H1 (cell line): Measurements from ENCODE around the gene ATG16L2. TPM values are rescaled to one million over a fixed set of nuclear protein-coding genes. Genes with fewer than 3 reads are reported as not detected.

Experiments used
- CTCF ChIA-PET: fragments of 300-600 bp; sonication (Branson Sonifier 250); formaldehyde crosslinking; loops from one replicate; lab custom pipeline; 2021; ENCODE audit not compliant: partially characterized antibody; lab: Charles Lee
- POLR2A ChIA-PET: fragments of 300-600 bp; sonication (Branson Sonifier 250); formaldehyde crosslinking; loops from one replicate; lab custom pipeline; 2021; ENCODE audit warnings: inconsistent platforms; ENCODE audit not compliant: partially characterized antibody; lab: Charles Lee
- DNase-seq, 2 experiments: peaks; one replicate each; pipeline versions ENCODE4 v3.0.0 to v3.0.0-alpha.2; 2010 to 2022; ENCODE audit warnings: low spot score in 2 of 2, low read depth in 1 of 2, mixed read lengths in 1 of 2
- FAIRE-seq: peaks from 2 replicates; lab custom pipeline; 2011; peaks lifted over from hg19 to GRCh38; lab: Jason Lieb, UNC
- H2AFZ ChIP-seq: 2 replicates; pipeline ENCODE4 v1.8.1; 2012; ENCODE audit warnings: low read length, inconsistent platforms
- H2AK5ac ChIP-seq: 2 replicates; pipeline ENCODE4 v1.6.1; 2013; ENCODE audit warnings: low read depth, low read length
- H2BK120ac ChIP-seq: replicated peaks from 2 replicates; pipeline ENCODE3; 2013; ENCODE audit warnings: low read depth, low read length, inconsistent platforms
- H2BK12ac ChIP-seq: 2 replicates; pipeline ENCODE4 v1.6.1; 2013; ENCODE audit warnings: low read depth, low read length
- H2BK15ac ChIP-seq: 2 replicates; pipeline ENCODE4 v1.6.1; 2013; ENCODE audit warnings: low read length
- H2BK20ac ChIP-seq: 2 replicates; pipeline ENCODE4 v1.6.1; 2013; ENCODE audit warnings: low read length
- H2BK5ac ChIP-seq: 2 replicates; pipeline ENCODE4 v1.6.1; 2013; ENCODE audit warnings: low read depth, low read length
- H3K14ac ChIP-seq: 2 replicates; pipeline ENCODE4 v1.6.1; 2013; ENCODE audit warnings: inconsistent platforms; ENCODE audit not compliant: insufficient read length
- H3K18ac ChIP-seq: 2 replicates; pipeline ENCODE4 v1.6.1; 2013; ENCODE audit warnings: low read length; ENCODE audit errors: extremely low read depth
- H3K23ac ChIP-seq: 2 replicates; pipeline ENCODE4 v1.6.1; 2013; ENCODE audit warnings: inconsistent platforms; ENCODE audit not compliant: insufficient read length
- H3K23me2 ChIP-seq: 2 replicates; pipeline ENCODE4 v1.6.1; 2013; ENCODE audit warnings: low read depth, low read length
- H3K27ac ChIP-seq: 2 replicates; pipeline ENCODE4 v1.6.1; 2011; ENCODE audit warnings: low read depth, low read length, inconsistent platforms
- H3K27me3 ChIP-seq, 4 experiments: replicated peaks in 1 of 4; 1 replicate in 1 of 4; 2 replicates in 3 of 4; pipeline versions ENCODE4 v1.6.1 to v1.8.1; 2011 to 2013; ENCODE audit warnings: low read length in 3 of 4, mild to moderate bottlenecking in 3 of 4, inconsistent platforms in 2 of 4, mixed read lengths in 2 of 4, moderate library complexity in 1 of 4; ENCODE audit not compliant: control insufficient read depth in 3 of 4, insufficient read depth in 3 of 4; ENCODE audit errors: extremely low read depth in 1 of 4
- H3K36me3 ChIP-seq, 4 experiments: 2 replicates each; pipeline versions ENCODE4 v1.6.1 to v1.8.1; 2011 to 2013; ENCODE audit warnings: mild to moderate bottlenecking in 4 of 4, low read length in 3 of 4, moderate library complexity in 2 of 4, control low read depth in 1 of 4, inconsistent platforms in 1 of 4; ENCODE audit not compliant: insufficient read depth in 4 of 4, control insufficient read depth in 2 of 4
- H3K4ac ChIP-seq: replicated peaks from 2 replicates; pipeline ENCODE3; 2013; ENCODE audit warnings: low read length, low read depth, mixed read lengths, inconsistent platforms; ENCODE audit not compliant: insufficient read length
- H3K4me1 ChIP-seq, 4 experiments: replicated peaks in 1 of 4; 1 replicate in 1 of 4; 2 replicates in 3 of 4; pipeline versions ENCODE4 v1.6.1 to v1.8.1; 2011 to 2013; ENCODE audit warnings: low read length in 3 of 4, inconsistent platforms in 2 of 4, mixed read lengths in 1 of 4; ENCODE audit not compliant: insufficient read depth in 4 of 4, control insufficient read depth in 3 of 4
- H3K4me2 ChIP-seq, 2 experiments: 2 replicates each; pipeline versions ENCODE4 v1.6.1 to v1.8.1; 2011 to 2013; ENCODE audit warnings: low read depth in 2 of 2, low read length in 2 of 2, control low read depth in 1 of 2, inconsistent platforms in 1 of 2, mild to moderate bottlenecking in 1 of 2; ENCODE audit not compliant: insufficient read depth in 1 of 2
- H3K4me3 ChIP-seq, 4 experiments: fragments of 200-600, 300-600 bp in 1 of 4; sonication (generic), shearing (Covaris generic), sonication (Bioruptor Twin) in 1 of 4; 2 replicates each; pipeline versions ENCODE4 v1.5.1 to v1.8.1; 2011 to 2016; ENCODE audit warnings: low read length in 4 of 4, low read depth in 3 of 4, control low read depth in 2 of 4, inconsistent platforms in 2 of 4, mild to moderate bottlenecking in 2 of 4, mixed read lengths in 1 of 4, moderate library complexity in 1 of 4; ENCODE audit not compliant: insufficient read depth in 2 of 4; ENCODE audit errors: extremely low read depth in 1 of 4
- H3K56ac ChIP-seq: replicated peaks from 2 replicates; pipeline ENCODE3; 2013; ENCODE audit warnings: low read depth, mild to moderate bottlenecking, mixed read lengths, low read length, inconsistent platforms; ENCODE audit not compliant: insufficient read length
- H3K79me1 ChIP-seq: 2 replicates; pipeline ENCODE4 v1.6.1; 2013; ENCODE audit warnings: low read depth, low read length, control low read depth
- H3K79me2 ChIP-seq, 2 experiments: 2 replicates each; pipeline versions ENCODE4 v1.6.1 to v1.8.1; 2012 to 2013; ENCODE audit warnings: low read length in 2 of 2, mild to moderate bottlenecking in 2 of 2, inconsistent platforms in 1 of 2; ENCODE audit not compliant: insufficient read depth in 2 of 2, control insufficient read depth in 1 of 2
- H3K9ac ChIP-seq, 4 experiments: replicated peaks in 1 of 4; 1 replicate in 1 of 4; 2 replicates in 3 of 4; pipeline versions ENCODE4 v1.6.1 to v1.8.1; 2011 to 2013; ENCODE audit warnings: low read depth in 3 of 4, low read length in 3 of 4, control low read depth in 2 of 4, mild to moderate bottlenecking in 2 of 4, moderate library complexity in 2 of 4, inconsistent platforms in 1 of 4; ENCODE audit errors: extremely low read depth in 1 of 4
- H3K9me3 ChIP-seq, 2 experiments: 2 replicates each; pipeline versions ENCODE4 v1.6.1 to v1.8.1; 2012 to 2013; ENCODE audit warnings: mild to moderate bottlenecking in 2 of 2, moderate library complexity in 2 of 2, control low read depth in 1 of 2, inconsistent platforms in 1 of 2, low read depth in 1 of 2, low read length in 1 of 2, mixed read lengths in 1 of 2; ENCODE audit not compliant: insufficient read depth in 2 of 2
- H4K20me1 ChIP-seq, 2 experiments: replicated peaks in 1 of 2; 2 replicates each; pipeline versions ENCODE3 to v1.8.1; 2011 to 2013; ENCODE audit warnings: inconsistent platforms in 2 of 2, low read length in 2 of 2, mild to moderate bottlenecking in 1 of 2; ENCODE audit not compliant: insufficient read depth in 2 of 2, control insufficient read depth in 1 of 2
- H4K5ac ChIP-seq: 2 replicates; pipeline ENCODE4 v1.6.1; 2013; ENCODE audit warnings: low read length, low read depth, mixed read lengths, inconsistent platforms; ENCODE audit not compliant: insufficient read length
- H4K8ac ChIP-seq: 2 replicates; pipeline ENCODE4 v1.8.0; 2013; ENCODE audit warnings: mild to moderate bottlenecking, moderate library complexity, low read length, inconsistent platforms; ENCODE audit not compliant: insufficient read depth; ENCODE audit errors: extremely low read depth
- H4K91ac ChIP-seq: replicated peaks from 2 replicates; pipeline ENCODE3; 2013; ENCODE audit warnings: low read length, mixed read lengths, inconsistent platforms; ENCODE audit not compliant: insufficient read length
- RFX5 ChIP-seq: IDR thresholded peaks from 2 replicates; pipeline ENCODE4 v1.6.1; 2011; ENCODE audit warnings: low read depth, low read length, improper control_type of control experiment, borderline replicate concordance
- TCF12 ChIP-seq: IDR thresholded peaks from 2 replicates; pipeline ENCODE4 v1.6.1; 2011; ENCODE audit warnings: low read depth, mild to moderate bottlenecking, low read length
- WGBS, 2 experiments: shearing (Covaris generic) in 1 of 2; methylation state at CpG; one replicate each; pipeline versions ENCODE4 v1.1.6 to v1.1.7; 2013 to 2015; ENCODE audit warnings: low lambda C conversion rate in 2 of 2, mixed read lengths in 2 of 2, inconsistent platforms in 1 of 2, low coverage in 1 of 2, missing lambda C conversion rate in 1 of 2; ENCODE audit not compliant: insufficient replicate concordance in 2 of 2, insufficient coverage in 1 of 2, insufficient read length in 1 of 2; ENCODE audit errors: extremely low coverage in 1 of 2, missing lambda C conversion rate in 1 of 2; 5-methylcytosine and 5-hydroxymethylcytosine counted together
- polyA plus RNA-seq, 7 experiments: library from polyadenylated mRNA; depleted of rRNA in 3 of 7; stranded (reverse) in 5 of 7; unstranded in 2 of 7; fragments of >200 nt in 5 of 7; fragments of 200-250 nt in 2 of 7; gene quantifications; 1 replicate in 5 of 7; 2 replicates in 1 of 7; 4 replicates in 1 of 7; pipeline versions ENCODE4 v1.2.1 to v1.2.3, GENCODE V29; 2011 to 2013; ENCODE audit warnings: missing spikeins in 2 of 7, mixed read lengths in 2 of 7
- total RNA-seq: library from RNA; stranded (reverse); fragmentation: NEBNext Ultra II Directional; extraction: Animal tissue kit (Norgen Biotek cat#: 25700); gene quantifications from 2 replicates; pipeline ENCODE4 v1.2.1, GENCODE V29; 2021

Gene ATG16L2
- total and polyA plus RNA-seq, 2 of the 8 experiments (the other 6 are each of a cell fraction or from before 2014, with no cell fraction given), result 11.0 to 18.5 TPM

DNA sequence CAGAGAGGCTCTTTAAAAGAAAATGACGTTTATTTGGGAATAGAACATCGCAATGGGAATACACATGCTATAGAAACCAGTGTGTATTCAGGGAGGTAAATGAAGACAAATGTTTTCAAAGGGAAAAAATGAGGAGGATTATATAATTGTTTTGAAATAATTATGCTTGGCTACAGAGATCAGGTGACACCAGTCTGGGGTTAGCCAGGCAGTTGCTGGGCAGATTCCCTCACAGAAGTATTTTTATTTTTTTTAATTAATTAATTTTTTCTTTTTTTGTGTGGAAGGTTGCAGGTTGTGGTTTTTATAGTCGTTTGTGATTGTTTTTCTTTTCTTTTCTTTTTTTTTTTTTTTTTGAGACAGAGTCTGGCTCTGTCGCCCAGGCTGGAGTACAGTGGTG lies 14.8 kb upstream of the ATG16L2 start:
- POLR2A ChIA-PET, result interaction anchor here (1.8 kb wide), 1 partner anchor 29 kb away, joined by 4 read pairs; no protein-coding TSS in a partner anchor
- WGBS, 2 experiments, result 89% methylated on average over 3 of the region's 4 CpGs; no CpG with 5 or more reads in 1 of the 2 experiments

More for the DNA sequence above, 14.8 kb upstream of the ATG16L2 start:
- Histone ChIP-seq H3K4me3 (no peak overlapping the region), H3K4me2 (no peak overlapping the region; a peak in 1 of 4 replicates), H3K4me1 (peaks cover 0 to 11% (median 3%) of the 10 kb centered on the region in 4 experiments; a peak in 3 of 7 replicates), H4K5ac (no peak overlapping the region), H3K79me2 (no peaks in the 10 kb centered on the region), H2BK120ac (no peak overlapping the region), H4K20me1 (no peaks in the 10 kb centered on the region), H3K9ac (no peak overlapping the region), H3K4ac (no peak overlapping the region), H3K27me3 (no peaks in the 10 kb centered on the region), H3K56ac (no peak overlapping the region), H3K79me1 (no peaks in the 10 kb centered on the region), H3K14ac (no peak overlapping the region), H3K36me3 (no peaks in the 10 kb centered on the region), H2AFZ (no peak overlapping the region), H2AK5ac (no peak overlapping the region), H3K27ac (no peak overlapping the region), H2BK20ac (no peak overlapping the region), H3K23me2 (no peaks in the 10 kb centered on the region), H3K18ac (no peak overlapping the region), H4K91ac (no peak overlapping the region), H2BK12ac (no peak overlapping the region), H2BK15ac (no peak overlapping the region), H3K23ac (no peak overlapping the region), H4K8ac (no peak overlapping the region), H2BK5ac (no peak overlapping the region), H3K9me3 (no peaks in the 10 kb centered on the region)
- DNase-seq (no peak), FAIRE-seq (no peak)
- CTCF ChIA-PET, result interaction anchor here (1.3 to 2.4 kb wide), 2 partner anchors 12 to 15 kb away, joined by 4 to 8 read pairs; partner anchors contain the start of gene ATG16L2
- TF ChIP-seq TCF12 (no peak), RFX5 (peak; percentile 37; the same call in 1 of the 2 replicates)
